WI38 (cell line): ENCODE results near the gene UHRF1.

Experiments used
- H3K4me3 ChIP-seq: 2 replicates; pipeline ENCODE4 v1.5.1; 2011; ENCODE audit warnings: low read depth, mild to moderate bottlenecking, control low read depth, low read length
- CTCF ChIP-seq: IDR thresholded peaks from 2 replicates; pipeline ENCODE4 v1.5.1; 2012; ENCODE audit warnings: low read depth, mild to moderate bottlenecking, control low read depth, low read length

The UHRF1 gene

GRCh38 chr19:4988770-4989251 is 79.5 kb downstream of the UHRF1 start:
- H3K4me3 ChIP-seq = peak overlapping the region; percentile 17; the same call in 1 of the 2 replicates
- TF ChIP-seq CTCF = no peak

- TF ChIP-seq CTCF = no peak
- H3K4me3 ChIP-seq = no peak overlapping the region
Measured at GRCh38 chr19:4990306-4990705, 81.0 kb downstream of the UHRF1 start.

GRCh38 chr19:4991538-4991937 is 82.2 kb downstream of the UHRF1 start:
- TF ChIP-seq CTCF = no peak

GRCh38 chr19:4991996-4992698 is 82.8 kb downstream of the UHRF1 start:
- H3K4me3 ChIP-seq = no peak overlapping the region
- no peak for TF ChIP-seq CTCF

More at GRCh38 chr19:4991538-4991937, 82.2 kb downstream of the UHRF1 start:
- H3K4me3 ChIP-seq = no peak overlapping the region

- no peak overlapping the region for H3K4me3 ChIP-seq
- no peak for TF ChIP-seq CTCF
Measured at GRCh38 chr19:4993683-4994082, 84.4 kb downstream of the UHRF1 start.

GRCh38 chr19:4996701-4997100 is 87.4 kb downstream of the UHRF1 start:
- H3K4me3 ChIP-seq = no peak overlapping the region
- TF ChIP-seq CTCF = no peak

GRCh38 chr19:4997297-4997696 is 88.0 kb downstream of the UHRF1 start:
- no peak overlapping the region for H3K4me3 ChIP-seq
- no peak for TF ChIP-seq CTCF
